GM19452 (cell line): Measurements from ENCODE around the gene RXRB.
"Not testable (repeated sequence)": the region's sequence is repeated elsewhere in the genome, so short reads cannot be mapped to it uniquely, and the experiment has no call there.

Experiments
- ATAC-seq: cut with Tn5 transposase; IDR thresholded peaks from one replicate; pipeline ENCODE4 v1.9.1; 2021; ENCODE audit not compliant: unreplicated experiment

RXRB gene

DNA sequence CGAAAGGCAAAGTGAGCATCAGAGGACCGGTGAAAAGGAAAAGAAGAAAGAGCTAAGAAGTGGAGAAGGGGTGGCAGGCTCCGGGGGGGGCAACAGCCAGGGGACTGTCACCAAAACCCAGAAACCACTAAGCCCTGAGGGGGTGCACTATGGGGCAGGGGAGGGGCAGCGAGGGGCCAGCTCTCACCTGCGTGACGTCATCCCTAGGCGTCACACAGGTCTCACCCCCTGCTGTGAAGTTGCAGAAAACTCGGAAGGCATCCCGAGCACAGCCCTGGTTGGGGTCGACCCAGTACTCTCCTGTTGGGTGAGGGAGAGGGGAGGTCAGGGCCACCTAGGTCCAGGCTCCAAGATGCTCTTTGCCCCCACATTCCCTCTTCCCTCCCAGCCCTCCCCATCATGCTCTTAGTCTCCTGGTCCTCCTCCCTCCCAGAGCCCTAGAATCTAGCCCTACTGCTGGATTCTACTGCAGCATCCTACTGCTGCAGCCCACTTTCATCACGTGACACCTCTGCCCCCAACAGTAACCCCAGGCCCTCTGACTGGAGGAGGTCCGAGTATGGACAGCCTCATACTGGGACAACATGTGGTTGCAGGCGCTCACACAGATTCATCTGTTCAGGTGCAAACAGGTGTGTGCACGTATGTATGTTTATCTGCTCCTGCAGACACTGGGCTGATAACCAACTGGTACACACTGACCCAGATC lies 35.6 kb downstream of the RXRB start:
- no peak for ATAC-seq

DNA sequence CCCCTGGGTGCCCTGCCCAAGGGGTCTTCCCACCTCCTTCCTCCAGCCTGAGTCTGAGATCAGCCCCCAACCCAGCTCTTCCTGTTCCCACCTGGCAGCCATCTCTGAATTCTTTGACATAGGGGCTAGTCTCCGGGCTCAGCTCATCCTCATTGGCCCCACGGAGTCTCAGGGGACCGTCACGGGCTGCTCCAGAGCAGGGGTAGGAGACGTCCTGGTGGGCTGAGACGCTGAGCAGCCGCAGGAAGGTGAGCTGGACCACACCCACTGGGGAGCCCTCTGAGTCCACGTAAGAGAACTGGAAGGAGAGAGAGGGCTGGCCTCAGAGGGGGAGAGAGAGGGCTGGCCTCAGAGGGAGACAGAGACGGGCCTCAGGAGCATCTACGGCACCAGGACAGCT lies 36.3 kb downstream of the RXRB start:
- ATAC-seq = no peak

- no peak for ATAC-seq
Observed at GRCh38 chr6:33163540-33163939, 36.9 kb downstream of the RXRB start.

DNA sequence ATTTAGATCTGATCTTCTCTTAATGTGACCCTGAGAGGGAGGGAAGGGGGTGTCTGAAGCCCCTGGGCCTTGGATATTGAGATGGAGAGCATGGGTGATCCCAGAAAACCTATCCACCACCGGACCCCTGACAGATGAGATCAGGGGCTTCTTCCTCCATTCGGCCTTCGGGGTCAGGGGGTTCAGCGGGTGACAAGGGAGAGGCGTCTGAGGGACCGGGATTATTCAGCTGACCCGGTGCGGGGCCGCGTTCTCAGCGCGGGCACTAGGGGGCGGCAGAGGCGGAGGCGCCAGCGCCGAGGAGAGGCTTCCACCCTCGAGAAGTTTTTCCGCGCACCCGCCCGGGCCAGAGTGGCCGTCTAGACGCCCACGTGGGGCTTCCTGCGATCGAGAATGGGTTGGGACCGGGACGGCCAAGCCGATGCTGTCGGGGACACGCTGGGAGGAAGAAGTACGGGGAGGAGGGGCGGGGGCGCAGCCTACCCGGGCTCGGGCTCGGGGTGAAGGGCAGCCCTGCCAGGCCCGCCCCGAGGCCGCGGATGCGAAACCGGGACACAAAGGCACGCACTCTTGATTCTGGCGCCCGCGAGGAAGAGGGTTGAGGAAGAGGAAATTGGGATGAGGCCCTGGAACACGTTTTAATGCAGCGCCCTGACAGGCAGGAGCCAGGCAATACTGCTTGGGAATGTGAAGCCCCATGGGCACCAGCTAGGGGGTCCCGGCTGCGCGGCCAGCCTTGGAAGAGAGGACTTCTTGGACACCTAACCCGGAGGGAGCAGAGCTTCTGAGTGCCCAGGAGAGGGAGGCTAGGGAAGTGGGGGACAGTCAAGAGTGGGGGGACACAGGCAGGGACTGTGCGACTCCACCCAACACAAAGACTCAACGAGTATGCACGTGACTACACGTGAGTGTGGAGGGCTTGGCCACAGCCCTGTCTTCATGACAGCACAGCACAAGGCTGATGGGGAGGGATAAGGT lies 38.8 kb downstream of the RXRB start:
- no peak for ATAC-seq

DNA sequence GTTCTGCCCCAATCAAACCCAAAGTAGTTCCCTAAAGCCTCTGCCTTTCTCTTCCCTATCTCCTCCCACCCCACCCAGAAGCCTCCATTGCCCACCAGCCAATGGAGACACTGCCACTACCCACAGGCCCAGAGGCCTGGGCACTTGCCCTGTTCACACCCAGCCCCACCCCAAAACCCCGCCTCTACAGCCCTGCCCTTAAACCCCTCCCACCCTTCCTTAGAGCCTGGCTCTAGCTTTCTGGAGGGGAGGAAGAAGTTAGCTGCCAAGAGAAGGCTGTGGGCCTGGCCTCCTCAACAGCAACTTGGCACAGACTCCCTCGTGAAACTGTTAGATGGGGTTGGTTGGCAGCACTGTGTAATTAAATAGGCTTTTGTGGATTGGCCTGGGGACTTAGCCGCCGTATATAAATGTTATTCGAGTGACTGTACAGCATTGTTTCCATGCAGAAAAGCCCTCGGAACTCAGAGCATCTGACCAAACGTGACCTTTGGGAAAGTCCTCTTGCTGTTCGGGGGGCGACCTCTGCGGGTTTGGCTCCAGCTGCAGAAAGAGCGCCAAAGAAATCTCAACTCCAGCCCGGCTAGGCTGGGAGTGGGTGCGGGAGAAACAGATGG lies 39.6 kb downstream of the RXRB start:
- no peak for ATAC-seq

GRCh38 chr6:33160096-33160495 lies 40.4 kb downstream of the RXRB start:
- ATAC-seq = no peak

DNA sequence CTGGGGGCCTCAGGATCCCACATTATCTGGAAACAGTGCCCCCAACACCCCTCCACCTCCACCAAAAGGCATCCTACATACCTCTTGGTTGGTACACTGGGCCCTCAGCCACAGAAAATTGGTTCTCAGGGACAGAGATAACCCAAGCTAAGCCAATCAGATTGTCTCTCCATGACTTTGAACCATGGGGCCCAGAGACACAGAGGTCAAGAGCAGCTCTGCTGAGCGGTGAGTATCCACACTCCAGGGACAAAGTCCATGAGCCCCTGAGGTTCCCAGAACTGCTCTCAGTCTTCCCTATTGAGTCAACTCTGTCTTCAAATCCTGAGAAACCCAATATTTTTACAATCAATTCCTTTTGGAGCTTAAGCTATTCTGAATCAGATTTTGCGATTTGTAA lies 43.5 kb downstream of the RXRB start:
- ATAC-seq = no peak

GRCh38 chr6:33156561-33156960 lies 43.9 kb downstream of the RXRB start:
- no peak for ATAC-seq

- ATAC-seq = no peak
Observed at GRCh38 chr6:33154349-33154748, 46.1 kb downstream of the RXRB start.

- ATAC-seq = no peak
Observed at GRCh38 chr6:33151050-33151449, 49.4 kb downstream of the RXRB start.

- ATAC-seq = not testable (repeated sequence)
Observed at GRCh38 chr6:33150560-33150959, 49.9 kb downstream of the RXRB start.

DNA sequence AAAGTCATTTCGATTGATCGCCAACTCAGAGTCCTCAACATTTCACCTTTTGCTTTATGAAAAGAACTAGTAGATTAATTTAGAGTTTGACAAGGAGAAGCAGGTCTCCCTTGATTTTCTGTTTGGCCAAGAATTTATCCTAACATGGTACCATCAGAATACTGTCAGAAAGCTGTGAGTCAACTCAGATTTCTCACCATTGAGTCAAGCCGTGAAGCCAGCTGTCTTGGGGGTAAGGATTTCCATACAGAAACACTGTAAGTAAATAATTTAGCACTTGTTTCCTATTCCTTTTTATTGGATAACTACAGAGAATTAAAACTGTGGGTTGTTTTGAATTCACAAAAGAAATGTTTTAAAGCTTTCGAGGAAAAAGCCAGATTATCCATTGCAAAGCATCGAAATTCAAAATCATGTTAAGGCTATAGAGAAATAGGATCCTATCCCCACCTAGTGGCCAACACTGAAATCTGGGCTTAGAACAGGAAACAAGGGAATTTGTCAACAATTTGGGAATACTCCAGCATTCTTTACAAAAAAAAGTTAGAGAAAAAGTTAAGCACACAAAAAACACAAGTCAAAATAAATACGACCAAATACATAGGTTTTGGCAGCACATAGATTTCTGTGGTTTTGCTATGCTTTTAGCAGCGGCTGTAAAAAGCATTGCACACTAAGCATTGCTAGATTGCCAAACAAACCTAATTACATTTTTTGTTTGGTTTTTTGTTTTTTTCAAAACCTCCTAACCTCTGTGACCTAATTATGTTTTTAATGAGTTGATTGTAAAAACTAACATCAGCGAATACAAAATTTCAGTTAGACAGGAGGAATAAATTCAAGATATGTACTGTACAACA lies 52.4 kb downstream of the RXRB start:
- ATAC-seq = no peak

- ATAC-seq = no peak
Observed at GRCh38 chr6:33144373-33144772, 56.1 kb downstream of the RXRB start.
